Prostate gland (tissue), 2 donors: Measurements from ENCODE around the gene ZNF423.

Source experiments
- CTCF ChIP-seq, 4 experiments: fragments of 200-600 bp in 2 of 4; fragments of 450-650 bp in 2 of 4; sonication (generic) in 2 of 4; IDR thresholded peaks; 1 replicate in 3 of 4; 2 replicates in 1 of 4; pipeline ENCODE4 v1.5.1; 2016 to 2019; ENCODE audit warnings: antibody characterized with exemption in 4 of 4, mild to moderate bottlenecking in 2 of 4, moderate library complexity in 2 of 4
- POLR2A ChIP-seq: fragments of 450-650 bp; IDR thresholded peaks from one replicate; pipeline ENCODE4 v1.6.1; 2016; ENCODE audit warnings: antibody characterized with exemption, mild to moderate bottlenecking
- POLR2AphosphoS5 ChIP-seq: sonication (generic); formaldehyde crosslinking; IDR thresholded peaks from one replicate; pipeline ENCODE4 v1.6.1; 2017; ENCODE audit warnings: antibody characterized with exemption

- TF ChIP-seq CTCF (IDR thresholded peaks at IDR 0.05) (no peak), POLR2AphosphoS5 (no peak), POLR2A (no peak)
These were observed 258.1 kb downstream of the ZNF423 start for GRCh38 chr16:49597796-49598195.
